SK-N-MC (cell line): ENCODE data around the gene CSNK2B.

Experiments
- FOXP2 ChIP-seq: optimal IDR thresholded peaks from 2 replicates; pipeline ENCODE3; 2011; ENCODE audit warnings: mild to moderate bottlenecking, moderate library complexity; ENCODE audit not compliant: insufficient read depth; ENCODE audit errors: extremely low read length, control extremely low read depth
- POLR2AphosphoS5 ChIP-seq: IDR thresholded peaks from 2 replicates; pipeline ENCODE4 v1.6.1; 2012; ENCODE audit warnings: mild to moderate bottlenecking, low read depth, low read length, borderline replicate concordance

GRCh38 chr6:31633447-31633846, 32.4 kb upstream of the CSNK2B start:
- TF ChIP-seq POLR2AphosphoS5 (no peak; the same call in 1 of the 2 replicates), FOXP2 (no peak)
